SKM-1 (cell line): ENCODE results near the gene SRSF4.
"Not testable (repeated sequence)": the region's sequence is repeated elsewhere in the genome, so short reads cannot be mapped to it uniquely, and the experiment has no call there.

Experiments
- DNase-seq: peaks from one replicate; lab custom pipeline; 2025; ENCODE audit not compliant: unreplicated experiment; lab: John Stamatoyannopoulos, UW

Gene SRSF4

GRCh38 chr1:29126198-29126597, 55.5 kb downstream of the SRSF4 start:
- no peak for DNase-seq

GRCh38 chr1:29125788-29126187, 55.9 kb downstream of the SRSF4 start:
- no peak for DNase-seq

GRCh38 chr1:29125237-29125641, 56.5 kb downstream of the SRSF4 start:
- DNase-seq, result no peak

- DNase-seq, result no peak
Observed at GRCh38 chr1:29124366-29125236, 57.1 kb downstream of the SRSF4 start.

GRCh38 chr1:29123887-29124365, 57.8 kb downstream of the SRSF4 start, which contains the start of gene TMEM200B:
TMEM200B (minus strand) TSS chr1:29123903; CDS start chr1:29121828, 2,075 bp downstream.
- no peak for DNase-seq

- no peak for DNase-seq
Observed at GRCh38 chr1:29123053-29123886, 58.4 kb downstream of the SRSF4 start.

- DNase-seq, result no peak
Observed at GRCh38 chr1:29122682-29123052, 59.0 kb downstream of the SRSF4 start.

- no peak for DNase-seq
Observed at GRCh38 chr1:29121936-29122681, 59.6 kb downstream of the SRSF4 start.

GRCh38 chr1:29121516-29121935, 60.2 kb downstream of the SRSF4 start:
- no peak for DNase-seq

GRCh38 chr1:29120947-29121485, 60.7 kb downstream of the SRSF4 start:
- DNase-seq, result peak; percentile 19

GRCh38 chr1:29120367-29120766, 61.3 kb downstream of the SRSF4 start:
- no peak for DNase-seq

GRCh38 chr1:29119121-29119929, 62.4 kb downstream of the SRSF4 start:
- no peak for DNase-seq

- no peak for DNase-seq
Observed at GRCh38 chr1:29117381-29117780, 64.3 kb downstream of the SRSF4 start.

GRCh38 chr1:29114654-29115053, 67.0 kb downstream of the SRSF4 start:
- DNase-seq, result no peak

- DNase-seq, result no peak
Observed at GRCh38 chr1:29113413-29114117, 68.1 kb downstream of the SRSF4 start.

GRCh38 chr1:29112705-29113412, 68.8 kb downstream of the SRSF4 start:
- DNase-seq, result no peak

- not testable (repeated sequence) for DNase-seq
Observed at GRCh38 chr1:29108041-29108440, 73.7 kb downstream of the SRSF4 start.

- DNase-seq, result no peak
Observed at GRCh38 chr1:29105822-29106221, 75.9 kb downstream of the SRSF4 start.

- DNase-seq, result no peak
Observed at GRCh38 chr1:29100487-29100886, 81.2 kb downstream of the SRSF4 start.
